Neural progenitor cell (in vitro differentiated cells): Measurements from ENCODE around the gene SARDH.

ENCODE experiments used
- EZH2 ChIP-seq: fragments of 200-600 bp; sonication (generic); IDR thresholded peaks from 2 replicates; pipeline ENCODE4 v1.6.1; 2017; ENCODE audit warnings: antibody characterized with exemption, mild to moderate bottlenecking, moderate library complexity
- EZH2phosphoT487 ChIP-seq: fragments of 200-600 bp; sonication (generic); IDR thresholded peaks from 2 replicates; pipeline ENCODE4 v1.6.1; 2017; ENCODE audit warnings: antibody characterized with exemption
- TF ChIP-seq, protein P1 (sequence below): fragments of 200-600 bp; sonication (generic); IDR thresholded peaks from 2 replicates; pipeline ENCODE4 v1.5.1; 2017; ENCODE audit warnings: antibody characterized with exemption, mild to moderate bottlenecking

DNA sequence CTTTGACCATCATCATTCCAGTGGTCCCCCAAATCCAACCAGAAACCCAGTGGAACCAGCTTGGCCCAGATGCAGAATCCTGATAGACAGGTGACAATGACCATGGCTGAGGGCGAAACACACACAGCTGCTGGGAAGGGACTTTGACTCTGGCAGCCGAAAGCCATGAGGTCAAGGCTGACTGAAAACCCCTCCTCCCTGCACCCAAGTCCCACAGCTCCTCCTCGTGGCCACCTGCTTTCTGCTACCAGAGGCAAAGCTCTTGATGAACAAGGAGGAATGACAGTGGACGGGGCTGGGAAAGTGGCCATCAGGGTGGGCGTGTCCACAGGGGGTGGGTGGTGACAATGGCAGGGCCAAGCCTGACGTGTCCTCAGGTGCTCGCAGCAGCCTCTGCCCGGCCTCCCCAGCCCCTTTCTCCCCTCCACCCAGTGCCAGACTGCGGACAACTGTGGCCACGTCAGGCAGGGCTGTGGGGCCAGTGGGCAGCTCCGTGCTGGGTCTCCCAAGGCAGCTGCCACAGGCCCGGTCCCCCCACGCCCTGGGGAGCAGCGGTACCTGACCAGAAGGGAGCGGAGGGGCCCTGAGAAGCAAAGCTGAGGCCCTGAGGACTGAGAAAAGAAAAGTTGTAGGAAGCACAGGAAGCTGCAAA lies 30.8 kb upstream of the SARDH start:
- TF ChIP-seq EZH2, result no peak
- TF ChIP-seq, protein P1, sequence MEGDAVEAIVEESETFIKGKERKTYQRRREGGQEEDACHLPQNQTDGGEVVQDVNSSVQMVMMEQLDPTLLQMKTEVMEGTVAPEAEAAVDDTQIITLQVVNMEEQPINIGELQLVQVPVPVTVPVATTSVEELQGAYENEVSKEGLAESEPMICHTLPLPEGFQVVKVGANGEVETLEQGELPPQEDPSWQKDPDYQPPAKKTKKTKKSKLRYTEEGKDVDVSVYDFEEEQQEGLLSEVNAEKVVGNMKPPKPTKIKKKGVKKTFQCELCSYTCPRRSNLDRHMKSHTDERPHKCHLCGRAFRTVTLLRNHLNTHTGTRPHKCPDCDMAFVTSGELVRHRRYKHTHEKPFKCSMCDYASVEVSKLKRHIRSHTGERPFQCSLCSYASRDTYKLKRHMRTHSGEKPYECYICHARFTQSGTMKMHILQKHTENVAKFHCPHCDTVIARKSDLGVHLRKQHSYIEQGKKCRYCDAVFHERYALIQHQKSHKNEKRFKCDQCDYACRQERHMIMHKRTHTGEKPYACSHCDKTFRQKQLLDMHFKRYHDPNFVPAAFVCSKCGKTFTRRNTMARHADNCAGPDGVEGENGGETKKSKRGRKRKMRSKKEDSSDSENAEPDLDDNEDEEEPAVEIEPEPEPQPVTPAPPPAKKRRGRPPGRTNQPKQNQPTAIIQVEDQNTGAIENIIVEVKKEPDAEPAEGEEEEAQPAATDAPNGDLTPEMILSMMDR, result peak; percentile 11
- no peak for TF ChIP-seq EZH2phosphoT487
